K562 (cell line): Measurements from ENCODE around the gene NADK. TPM values are rescaled to one million over a fixed set of nuclear protein-coding genes. Genes with fewer than 3 reads are reported as not detected.
A peak's percentile ranks its signal among the peaks of the same experiment; 100 is the strongest.

Experiments used
- CTCF ChIP-seq, 3 experiments: IDR thresholded peaks in 2 of 3; conservative IDR thresholded peaks in 1 of 3; 2 replicates each; pipeline ENCODE4 v1.5.1; 2011 to 2012; ENCODE audit warnings: low read length in 3 of 3, mild to moderate bottlenecking in 3 of 3, control low read depth in 2 of 3, improper control_type of control experiment in 1 of 3, inconsistent platforms in 1 of 3, low read depth in 1 of 3, mixed read lengths in 1 of 3, moderate library complexity in 1 of 3; ENCODE audit not compliant: insufficient read depth in 2 of 3
- DMBX1 ChIP-seq: fragments of 250-450 bp; sonication (Bioruptor Pico); IDR thresholded peaks from 2 replicates; pipeline ENCODE4 v1.8.0; 2022; ENCODE audit warnings: inconsistent platforms, mild to moderate bottlenecking, moderate library complexity, borderline replicate concordance
- FIP1L1 ChIP-seq: fragments of 200-400 bp; formaldehyde crosslinking; IDR thresholded peaks from 2 replicates; pipeline ENCODE4 v1.6.1; 2018; ENCODE audit warnings: mild to moderate bottlenecking, low read depth, low read length; ENCODE audit not compliant: poor library complexity, severe bottlenecking
- GMEB1 ChIP-seq: fragments of 250-450 bp; sonication (Bioruptor Pico); IDR thresholded peaks from 2 replicates; pipeline ENCODE4 v1.4.0; 2020; ENCODE audit warnings: mild to moderate bottlenecking
- KLF13 ChIP-seq: fragments of 450-650 bp; IDR thresholded peaks from 2 replicates; pipeline ENCODE4 v1.6.1; 2016; ENCODE audit warnings: missing genetic modification characterization, low read depth, mild to moderate bottlenecking, missing compliant biosample characterization, moderate library complexity, borderline replicate concordance
- NFE2 ChIP-seq: IDR thresholded peaks from 2 replicates; pipeline ENCODE4 v1.6.1; 2014; ENCODE audit warnings: antibody characterized with exemption, low read depth
- RBM25 ChIP-seq: fragments of 200-400 bp; formaldehyde crosslinking; IDR thresholded peaks from 2 replicates; pipeline ENCODE4 v1.6.1; 2018; ENCODE audit warnings: low read length, low read depth, moderate library complexity; ENCODE audit not compliant: severe bottlenecking
- SIX5 ChIP-seq, 2 experiments: IDR thresholded peaks; 2 replicates each; pipeline ENCODE4 v1.6.1; 2011; ENCODE audit warnings: low read length in 2 of 2, borderline replicate concordance in 1 of 2, low read depth in 1 of 2, mild to moderate bottlenecking in 1 of 2, moderate library complexity in 1 of 2; ENCODE audit not compliant: insufficient read depth in 1 of 2
- TFE3 ChIP-seq: fragments of 450-650 bp; formaldehyde crosslinking; IDR thresholded peaks from 2 replicates; pipeline ENCODE4 v1.4.0; 2020; ENCODE audit warnings: mild to moderate bottlenecking, mixed read lengths
- ZBTB17 ChIP-seq: fragments of 450-650 bp; formaldehyde crosslinking; IDR thresholded peaks from 2 replicates; pipeline ENCODE4 v1.4.0; 2020; ENCODE audit warnings: mild to moderate bottlenecking
- ZEB2 ChIP-seq: fragments of 450-650 bp; IDR thresholded peaks from 2 replicates; pipeline ENCODE4 v1.6.1; 2016
- ZNF143 ChIP-seq: sonication (generic); formaldehyde crosslinking; IDR thresholded peaks from 2 replicates; pipeline ENCODE4 v1.9.0; 2022; ENCODE audit warnings: mild to moderate bottlenecking, missing genetic modification reagents
- polyA plus RNA-seq, 8 experiments: library from polyadenylated mRNA; depleted of rRNA in 4 of 8; stranded (reverse) in 5 of 8; unstranded in 3 of 8; fragments of >200 nt; fragmentation: Nextera tagmentation in 2 of 8; fragmentation: Illumina TruSeq in 1 of 8; extraction: Ambion mirVana in 2 of 8; extraction: Trizol in 1 of 8; gene quantifications; 2 replicates each; pipeline versions ENCODE4 v1.2.1 to v1.2.3, GENCODE V29; 2011 to 2014; ENCODE audit warnings: inconsistent platforms in 1 of 8, missing spikeins in 1 of 8
- total RNA-seq, 7 experiments: library from RNA; depleted of rRNA in 6 of 7; stranded (reverse); fragments of >200 nt in 6 of 7; fragmentation: Illumina TruSeq in 2 of 7; extraction: Trizol in 2 of 7; gene quantifications; 2 replicates each; pipeline versions ENCODE4 v1.2.1 to v1.2.3, GENCODE V29; 2011 to 2021; ENCODE audit warnings: low replicate concordance in 1 of 7
- TF ChIP-seq, protein P1 (sequence below), 2 experiments: IDR thresholded peaks; 2 replicates each; pipeline ENCODE4 v1.6.1; 2011; ENCODE audit warnings: borderline replicate concordance in 1 of 2, control low read depth in 1 of 2, low read depth in 1 of 2, low read length in 1 of 2, mild to moderate bottlenecking in 1 of 2, mixed read lengths in 1 of 2, moderate library complexity in 1 of 2; ENCODE audit not compliant: insufficient read depth in 1 of 2, insufficient read length in 1 of 2, poor library complexity in 1 of 2, severe bottlenecking in 1 of 2; ENCODE audit errors: extremely low read depth in 1 of 2
- TF ChIP-seq, protein P2 (sequence below): sonication (generic); formaldehyde crosslinking; IDR thresholded peaks from 2 replicates; pipeline ENCODE4 v1.8.0; 2022; ENCODE audit warnings: mild to moderate bottlenecking, missing genetic modification reagents

NADK gene
- total and polyA plus RNA-seq, 9 of the 15 experiments (the other 6 are each of a cell fraction or from before 2014, with no cell fraction given) = 1.5 to 135 (median 75.1) TPM

- TF ChIP-seq ZNF143 (no peak), TFE3 (CRISPR knock-in tag) (no peak), NFE2 (peak; percentile 99), FIP1L1 (peak; percentile 76), KLF13 (peak; percentile 73; the same call in 1 of the 2 replicates), GMEB1 (peak; percentile 23; the same call in 1 of the 2 replicates), ZEB2 (peak; percentile 90), CTCF (IDR thresholded peaks at IDR 0.05 in 2 of 3, conservative IDR thresholded peaks at IDR 0.05 in 1 of 3; ENCODE audit: insufficient read depth in 2 of 3, low read depth in 1 of 3, low read length in 3 of 3) (peak in 1 of 3 experiments; percentile 20; a peak in 1 of 6 replicates), SIX5 (IDR thresholded peaks at IDR 0.05; ENCODE audit: borderline replicate concordance in 1 of 2, insufficient read depth in 1 of 2, low read depth in 1 of 2, low read length in 2 of 2) (no peak), DMBX1 (peak; percentile 85; the same call in 1 of the 2 replicates), ZBTB17 (CRISPR knock-in tag) (0 out of 2 replicates have a peak, but pooled peaks have one; percentile 46), RBM25 (no peak)
- TF ChIP-seq, protein P1, sequence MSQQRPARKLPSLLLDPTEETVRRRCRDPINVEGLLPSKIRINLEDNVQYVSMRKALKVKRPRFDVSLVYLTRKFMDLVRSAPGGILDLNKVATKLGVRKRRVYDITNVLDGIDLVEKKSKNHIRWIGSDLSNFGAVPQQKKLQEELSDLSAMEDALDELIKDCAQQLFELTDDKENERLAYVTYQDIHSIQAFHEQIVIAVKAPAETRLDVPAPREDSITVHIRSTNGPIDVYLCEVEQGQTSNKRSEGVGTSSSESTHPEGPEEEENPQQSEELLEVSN (IDR thresholded peaks at IDR 0.05; ENCODE audit: borderline replicate concordance in 1 of 2, extremely low read depth in 1 of 2, insufficient read depth in 1 of 2, insufficient read length in 1 of 2, low read depth in 1 of 2, low read length in 1 of 2, poor library complexity in 1 of 2, severe bottlenecking in 1 of 2) = peak; percentile 64 to 77
- TF ChIP-seq, protein P2, sequence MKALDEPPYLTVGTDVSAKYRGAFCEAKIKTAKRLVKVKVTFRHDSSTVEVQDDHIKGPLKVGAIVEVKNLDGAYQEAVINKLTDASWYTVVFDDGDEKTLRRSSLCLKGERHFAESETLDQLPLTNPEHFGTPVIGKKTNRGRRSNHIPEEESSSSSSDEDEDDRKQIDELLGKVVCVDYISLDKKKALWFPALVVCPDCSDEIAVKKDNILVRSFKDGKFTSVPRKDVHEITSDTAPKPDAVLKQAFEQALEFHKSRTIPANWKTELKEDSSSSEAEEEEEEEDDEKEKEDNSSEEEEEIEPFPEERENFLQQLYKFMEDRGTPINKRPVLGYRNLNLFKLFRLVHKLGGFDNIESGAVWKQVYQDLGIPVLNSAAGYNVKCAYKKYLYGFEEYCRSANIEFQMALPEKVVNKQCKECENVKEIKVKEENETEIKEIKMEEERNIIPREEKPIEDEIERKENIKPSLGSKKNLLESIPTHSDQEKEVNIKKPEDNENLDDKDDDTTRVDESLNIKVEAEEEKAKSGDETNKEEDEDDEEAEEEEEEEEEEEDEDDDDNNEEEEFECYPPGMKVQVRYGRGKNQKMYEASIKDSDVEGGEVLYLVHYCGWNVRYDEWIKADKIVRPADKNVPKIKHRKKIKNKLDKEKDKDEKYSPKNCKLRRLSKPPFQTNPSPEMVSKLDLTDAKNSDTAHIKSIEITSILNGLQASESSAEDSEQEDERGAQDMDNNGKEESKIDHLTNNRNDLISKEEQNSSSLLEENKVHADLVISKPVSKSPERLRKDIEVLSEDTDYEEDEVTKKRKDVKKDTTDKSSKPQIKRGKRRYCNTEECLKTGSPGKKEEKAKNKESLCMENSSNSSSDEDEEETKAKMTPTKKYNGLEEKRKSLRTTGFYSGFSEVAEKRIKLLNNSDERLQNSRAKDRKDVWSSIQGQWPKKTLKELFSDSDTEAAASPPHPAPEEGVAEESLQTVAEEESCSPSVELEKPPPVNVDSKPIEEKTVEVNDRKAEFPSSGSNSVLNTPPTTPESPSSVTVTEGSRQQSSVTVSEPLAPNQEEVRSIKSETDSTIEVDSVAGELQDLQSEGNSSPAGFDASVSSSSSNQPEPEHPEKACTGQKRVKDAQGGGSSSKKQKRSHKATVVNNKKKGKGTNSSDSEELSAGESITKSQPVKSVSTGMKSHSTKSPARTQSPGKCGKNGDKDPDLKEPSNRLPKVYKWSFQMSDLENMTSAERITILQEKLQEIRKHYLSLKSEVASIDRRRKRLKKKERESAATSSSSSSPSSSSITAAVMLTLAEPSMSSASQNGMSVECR = peak; percentile 31; the same call in 1 of the 2 replicates
Measured at GRCh38 chr1:1758692-1759455, 19.4 kb downstream of the NADK start (continued).
